ES-I3 (cell line): ENCODE data around the gene TIMP3.

Experiments
- H3K36me3 ChIP-seq: 2 replicates; pipeline ENCODE4 v1.6.1; 2013; ENCODE audit warnings: mild to moderate bottlenecking, low read length, control low read depth, moderate library complexity; ENCODE audit not compliant: insufficient read depth
- H3K4me1 ChIP-seq: 2 replicates; pipeline ENCODE4 v1.6.1; 2013; ENCODE audit warnings: mild to moderate bottlenecking, control low read depth, low read length; ENCODE audit not compliant: insufficient read depth
- H3K9ac ChIP-seq: 2 replicates; pipeline ENCODE4 v1.6.1; 2013; ENCODE audit warnings: low read depth, mild to moderate bottlenecking, low read length, moderate library complexity
- H3K9me3 ChIP-seq: 2 replicates; pipeline ENCODE4 v1.6.1; 2013; ENCODE audit warnings: mild to moderate bottlenecking, low read length, moderate library complexity; ENCODE audit not compliant: control insufficient read depth, insufficient read depth

Gene TIMP3

GRCh38 chr22:32809786-32810554 lies 8.5 kb downstream of the TIMP3 start:
- H3K9me3 ChIP-seq = no peaks in the 10 kb centered on the region
- H3K9ac ChIP-seq = no peak overlapping the region
- H3K4me1 ChIP-seq = peaks cover 9% of the 10 kb centered on the region; the same call in 1 of the 2 replicates
- H3K36me3 ChIP-seq = no peaks in the 10 kb centered on the region

GRCh38 chr22:32810555-32811133 lies 9.1 kb downstream of the TIMP3 start:
- Histone ChIP-seq H3K9ac (no peak overlapping the region), H3K4me1 (0 out of 2 replicates have a peak, but pooled peaks cover 6% of the 10 kb centered on the region), H3K9me3 (no peaks in the 10 kb centered on the region), H3K36me3 (no peaks in the 10 kb centered on the region)

- no peaks in the 10 kb centered on the region for H3K36me3 ChIP-seq
- H3K9me3 ChIP-seq = no peaks in the 10 kb centered on the region
- H3K9ac ChIP-seq = no peak overlapping the region
- H3K4me1 ChIP-seq = 0 out of 2 replicates have a peak, but pooled peaks cover 2% of the 10 kb centered on the region
Observed at GRCh38 chr22:32811788-32812545, 10.5 kb downstream of the TIMP3 start.

- peaks cover 14% of the 10 kb centered on the region for H3K4me1 ChIP-seq
- H3K9ac ChIP-seq = no peak overlapping the region
- no peaks in the 10 kb centered on the region for H3K36me3 ChIP-seq
- H3K9me3 ChIP-seq = no peaks in the 10 kb centered on the region
Observed at GRCh38 chr22:32814285-32814860, 12.9 kb downstream of the TIMP3 start.

GRCh38 chr22:32815059-32815458 lies 13.6 kb downstream of the TIMP3 start:
- H3K9ac ChIP-seq = no peak overlapping the region
- peaks cover 21% of the 10 kb centered on the region for H3K4me1 ChIP-seq
- no peaks in the 10 kb centered on the region for H3K36me3 ChIP-seq
- H3K9me3 ChIP-seq = no peaks in the 10 kb centered on the region

GRCh38 chr22:32815943-32816342 lies 14.4 kb downstream of the TIMP3 start:
- Histone ChIP-seq H3K36me3 (no peaks in the 10 kb centered on the region), H3K9me3 (no peaks in the 10 kb centered on the region), H3K9ac (no peak overlapping the region)

GRCh38 chr22:32817137-32817730 lies 15.7 kb downstream of the TIMP3 start:
- H3K4me1 ChIP-seq = peaks cover 19% of the 10 kb centered on the region
- no peaks in the 10 kb centered on the region for H3K36me3 ChIP-seq
- H3K9ac ChIP-seq = no peak overlapping the region
- H3K9me3 ChIP-seq = no peaks in the 10 kb centered on the region

More at GRCh38 chr22:32815943-32816342, 14.4 kb downstream of the TIMP3 start:
- peaks cover 19% of the 10 kb centered on the region for H3K4me1 ChIP-seq

GRCh38 chr22:32818446-32819115 lies 17.1 kb downstream of the TIMP3 start:
- H3K4me1 ChIP-seq = peaks cover 19% of the 10 kb centered on the region
- no peaks in the 10 kb centered on the region for H3K9me3 ChIP-seq
- no peaks in the 10 kb centered on the region for H3K36me3 ChIP-seq
- H3K9ac ChIP-seq = no peak overlapping the region

GRCh38 chr22:32819120-32819519 lies 17.6 kb downstream of the TIMP3 start:
- Histone ChIP-seq H3K9me3 (no peaks in the 10 kb centered on the region), H3K4me1 (peaks cover 19% of the 10 kb centered on the region), H3K36me3 (no peaks in the 10 kb centered on the region), H3K9ac (no peak overlapping the region)

- no peaks in the 10 kb centered on the region for H3K9me3 ChIP-seq
- H3K36me3 ChIP-seq = no peaks in the 10 kb centered on the region
- H3K4me1 ChIP-seq = peaks cover 19% of the 10 kb centered on the region
- H3K9ac ChIP-seq = no peak overlapping the region
Observed at GRCh38 chr22:32820131-32821119, 18.9 kb downstream of the TIMP3 start.

- Histone ChIP-seq H3K36me3 (no peaks in the 10 kb centered on the region), H3K9me3 (no peaks in the 10 kb centered on the region), H3K4me1 (peaks cover 19% of the 10 kb centered on the region), H3K9ac (no peak overlapping the region)
Observed at GRCh38 chr22:32822179-32822877, 20.8 kb downstream of the TIMP3 start.

GRCh38 chr22:32823024-32823730 lies 21.7 kb downstream of the TIMP3 start:
- Histone ChIP-seq H3K4me1 (peaks cover 18% of the 10 kb centered on the region), H3K9ac (no peak overlapping the region), H3K9me3 (no peaks in the 10 kb centered on the region), H3K36me3 (no peaks in the 10 kb centered on the region)
